A549 (cell line): ENCODE data around the gene DSCAML1.

Experiments
- CTCF ChIP-seq: fragments of >200 bp; sonication (Bioruptor Twin); formaldehyde crosslinking; IDR thresholded peaks from 3 replicates; pipeline ENCODE4 v1.5.1; 2016
- JUN ChIP-seq, 2 experiments: fragments of >200 bp; sonication (Bioruptor Twin); formaldehyde crosslinking; IDR thresholded peaks; 2 replicates in 1 of 2; 3 replicates in 1 of 2; pipeline ENCODE4 v1.6.1; 2016 to 2017
- NR3C1 ChIP-seq: fragments of >200 bp; sonication (Bioruptor Twin); formaldehyde crosslinking; IDR thresholded peaks from 3 replicates; pipeline ENCODE4 v1.6.1; 2017

GRCh38 chr11:117792992-117793391 is 4.0 kb downstream of the DSCAML1 start:
- no peak for TF ChIP-seq CTCF
- no peak for TF ChIP-seq NR3C1
- no peak for TF ChIP-seq JUN (IDR thresholded peaks at IDR 0.05)
